ENCODE data around the gene SZT2.
"Not testable (repeated sequence)": the region's sequence is repeated elsewhere in the genome, so short reads cannot be mapped to it uniquely, and the experiment has no call there.

Gene SZT2

DNA sequence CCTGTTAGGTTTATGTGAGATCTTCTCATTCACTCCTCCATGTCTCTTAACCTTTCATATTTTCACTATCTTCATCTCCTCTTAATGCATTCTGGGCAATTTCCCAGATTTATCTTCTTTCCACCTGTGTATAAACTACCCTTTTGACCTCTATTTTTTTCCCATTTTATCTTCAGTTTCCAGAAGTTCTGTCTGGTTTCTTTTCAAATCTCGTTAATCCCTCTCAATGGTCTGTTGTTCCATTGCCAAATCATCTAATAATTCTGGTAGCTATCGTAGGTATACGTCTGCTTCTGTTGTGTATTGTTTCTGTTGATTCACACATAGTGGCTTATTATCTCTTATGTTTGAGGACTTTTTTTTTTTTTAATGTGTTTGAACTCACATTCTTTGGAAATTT is 89.7 kb downstream of the SZT2 start:
- Histone ChIP-seq H3K4me1 (ENCODE audit: control insufficient read depth, insufficient read depth, low read length) (peaks cover 5% of the 10 kb centered on the region; the same call in 1 of the 2 replicates), H3K36me3 (ENCODE audit: control insufficient read depth, insufficient read depth, low read length) (no peaks in the 10 kb centered on the region), H3K9me3 (ENCODE audit: control insufficient read depth, insufficient read depth, low read depth, low read length) (0 out of 2 replicates have a peak, but pooled peaks cover 3% of the 10 kb centered on the region), H3K9ac (ENCODE audit: low read length) (no peak overlapping the region), H3K27me3 (ENCODE audit: control insufficient read depth, insufficient read depth, low read length) (no peaks in the 10 kb centered on the region), H3K27ac (ENCODE audit: low read depth, low read length) (no peak overlapping the region), H3K4me3 (ENCODE audit: low read depth, low read length) (no peak overlapping the region)

- Histone ChIP-seq H3K27ac (ENCODE audit: low read depth, low read length) (no peak overlapping the region), H3K9ac (ENCODE audit: low read length) (no peak overlapping the region), H3K27me3 (ENCODE audit: control insufficient read depth, insufficient read depth, low read length) (no peaks in the 10 kb centered on the region), H3K9me3 (ENCODE audit: control insufficient read depth, insufficient read depth, low read depth, low read length) (0 out of 2 replicates have a peak, but pooled peaks cover 3% of the 10 kb centered on the region), H3K36me3 (ENCODE audit: control insufficient read depth, insufficient read depth, low read length) (no peaks in the 10 kb centered on the region), H3K4me3 (ENCODE audit: low read depth, low read length) (no peak overlapping the region), H3K4me1 (ENCODE audit: control insufficient read depth, insufficient read depth, low read length) (peaks cover under 1% of the 10 kb centered on the region; the same call in 1 of the 2 replicates)
Observed at GRCh38 chr1:43481491-43481890, 91.8 kb downstream of the SZT2 start.

GRCh38 chr1:43482215-43482614 is 92.5 kb downstream of the SZT2 start:
- H3K9me3 ChIP-seq (ENCODE audit: control insufficient read depth, insufficient read depth, low read depth, low read length) = 0 out of 2 replicates have a peak, but pooled peaks cover 6% of the 10 kb centered on the region
- no peak overlapping the region for H3K27ac ChIP-seq (ENCODE audit: low read depth, low read length)

GRCh38 chr1:43484367-43484766 is 94.7 kb downstream of the SZT2 start:
- Histone ChIP-seq H3K4me3 (ENCODE audit: low read depth, low read length) (no peak overlapping the region), H3K36me3 (ENCODE audit: control insufficient read depth, insufficient read depth, low read length) (no peaks in the 10 kb centered on the region), H3K9me3 (ENCODE audit: control insufficient read depth, insufficient read depth, low read depth, low read length) (peaks cover 12% of the 10 kb centered on the region; the same call in 1 of the 2 replicates), H3K4me1 (ENCODE audit: control insufficient read depth, insufficient read depth, low read length) (no peaks in the 10 kb centered on the region), H3K27me3 (ENCODE audit: control insufficient read depth, insufficient read depth, low read length) (no peaks in the 10 kb centered on the region), H3K27ac (ENCODE audit: low read depth, low read length) (no peak overlapping the region), H3K9ac (ENCODE audit: low read length) (no peak overlapping the region)

More at GRCh38 chr1:43482215-43482614, 92.5 kb downstream of the SZT2 start:
- Histone ChIP-seq H3K4me3 (ENCODE audit: low read depth, low read length) (no peak overlapping the region), H3K36me3 (ENCODE audit: control insufficient read depth, insufficient read depth, low read length) (no peaks in the 10 kb centered on the region), H3K9ac (ENCODE audit: low read length) (no peak overlapping the region), H3K27me3 (ENCODE audit: control insufficient read depth, insufficient read depth, low read length) (no peaks in the 10 kb centered on the region), H3K4me1 (ENCODE audit: control insufficient read depth, insufficient read depth, low read length) (no peaks in the 10 kb centered on the region)

DNA sequence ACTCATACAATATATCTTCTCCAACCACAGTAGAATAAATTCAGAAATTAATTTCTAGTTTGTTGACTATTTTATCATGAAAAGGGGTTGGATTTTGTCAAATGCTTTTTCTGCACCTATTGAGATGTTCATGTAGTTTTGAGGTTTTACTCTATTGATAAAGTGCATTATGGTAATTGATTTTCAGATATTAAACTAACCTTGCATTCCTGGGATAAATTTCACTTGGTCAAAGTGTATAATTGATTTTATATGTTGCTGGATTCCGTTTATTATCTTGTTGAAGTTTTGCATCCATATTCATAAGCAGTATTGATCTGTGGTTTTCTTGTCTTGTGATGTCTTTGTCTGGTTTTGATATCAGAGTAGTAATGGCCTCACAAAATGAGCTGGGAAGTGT is 98.5 kb downstream of the SZT2 start:
- no peaks in the 10 kb centered on the region for H3K27me3 ChIP-seq (ENCODE audit: control insufficient read depth, insufficient read depth, low read length)
- H3K36me3 ChIP-seq (ENCODE audit: control insufficient read depth, insufficient read depth, low read length) = no peaks in the 10 kb centered on the region
- H3K4me1 ChIP-seq (ENCODE audit: control insufficient read depth, insufficient read depth, low read length) = no peaks in the 10 kb centered on the region
- H3K9ac ChIP-seq (ENCODE audit: low read length) = no peak overlapping the region
- H3K27ac ChIP-seq (ENCODE audit: low read depth, low read length) = no peak overlapping the region
- peaks cover 29% of the 10 kb centered on the region for H3K9me3 ChIP-seq (ENCODE audit: control insufficient read depth, insufficient read depth, low read depth, low read length)
- no peak overlapping the region for H3K4me3 ChIP-seq (ENCODE audit: low read depth, low read length)

- H3K9ac ChIP-seq (ENCODE audit: low read length) = no peak overlapping the region
- no peaks in the 10 kb centered on the region for H3K27me3 ChIP-seq (ENCODE audit: control insufficient read depth, insufficient read depth, low read length)
- H3K4me1 ChIP-seq (ENCODE audit: control insufficient read depth, insufficient read depth, low read length) = 0 out of 2 replicates have a peak, but pooled peaks cover 10% of the 10 kb centered on the region
Observed at GRCh38 chr1:43491061-43491460, 101.4 kb downstream of the SZT2 start.

DNA sequence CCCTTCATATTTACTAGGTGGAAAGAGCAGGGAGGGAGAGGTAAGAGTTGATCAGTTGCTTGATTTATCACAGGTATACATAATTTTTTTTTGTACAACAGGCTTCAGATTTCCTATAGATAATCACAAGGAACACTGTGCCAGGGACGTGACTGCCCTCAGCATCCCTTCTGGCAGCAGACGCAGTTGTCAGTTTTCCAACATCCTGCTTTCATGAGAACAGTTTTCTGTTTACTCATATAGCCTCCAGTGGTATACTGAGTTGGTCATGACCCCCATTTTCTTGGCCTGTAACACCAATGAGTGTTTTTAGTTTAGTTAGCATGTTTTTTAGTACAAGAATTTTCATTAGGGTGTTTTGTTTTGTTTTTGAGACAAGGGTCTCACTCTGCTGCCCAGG is 103.1 kb downstream of the SZT2 start:
- Histone ChIP-seq H3K27me3 (ENCODE audit: control insufficient read depth, insufficient read depth, low read length) (no peaks in the 10 kb centered on the region), H3K27ac (ENCODE audit: low read depth, low read length) (no peak overlapping the region), H3K9me3 (ENCODE audit: control insufficient read depth, insufficient read depth, low read depth, low read length) (peaks cover 26% of the 10 kb centered on the region), H3K9ac (ENCODE audit: low read length) (no peak overlapping the region), H3K4me1 (ENCODE audit: control insufficient read depth, insufficient read depth, low read length) (0 out of 2 replicates have a peak, but pooled peaks cover 10% of the 10 kb centered on the region), H3K4me3 (ENCODE audit: low read depth, low read length) (no peak overlapping the region), H3K36me3 (ENCODE audit: control insufficient read depth, insufficient read depth, low read length) (no peaks in the 10 kb centered on the region)

More at GRCh38 chr1:43491061-43491460, 101.4 kb downstream of the SZT2 start:
- H3K9me3 ChIP-seq (ENCODE audit: control insufficient read depth, insufficient read depth, low read depth, low read length) = peaks cover 32% of the 10 kb centered on the region
- no peak overlapping the region for H3K27ac ChIP-seq (ENCODE audit: low read depth, low read length)
- H3K36me3 ChIP-seq (ENCODE audit: control insufficient read depth, insufficient read depth, low read length) = no peaks in the 10 kb centered on the region
- H3K4me3 ChIP-seq (ENCODE audit: low read depth, low read length) = no peak overlapping the region

DNA sequence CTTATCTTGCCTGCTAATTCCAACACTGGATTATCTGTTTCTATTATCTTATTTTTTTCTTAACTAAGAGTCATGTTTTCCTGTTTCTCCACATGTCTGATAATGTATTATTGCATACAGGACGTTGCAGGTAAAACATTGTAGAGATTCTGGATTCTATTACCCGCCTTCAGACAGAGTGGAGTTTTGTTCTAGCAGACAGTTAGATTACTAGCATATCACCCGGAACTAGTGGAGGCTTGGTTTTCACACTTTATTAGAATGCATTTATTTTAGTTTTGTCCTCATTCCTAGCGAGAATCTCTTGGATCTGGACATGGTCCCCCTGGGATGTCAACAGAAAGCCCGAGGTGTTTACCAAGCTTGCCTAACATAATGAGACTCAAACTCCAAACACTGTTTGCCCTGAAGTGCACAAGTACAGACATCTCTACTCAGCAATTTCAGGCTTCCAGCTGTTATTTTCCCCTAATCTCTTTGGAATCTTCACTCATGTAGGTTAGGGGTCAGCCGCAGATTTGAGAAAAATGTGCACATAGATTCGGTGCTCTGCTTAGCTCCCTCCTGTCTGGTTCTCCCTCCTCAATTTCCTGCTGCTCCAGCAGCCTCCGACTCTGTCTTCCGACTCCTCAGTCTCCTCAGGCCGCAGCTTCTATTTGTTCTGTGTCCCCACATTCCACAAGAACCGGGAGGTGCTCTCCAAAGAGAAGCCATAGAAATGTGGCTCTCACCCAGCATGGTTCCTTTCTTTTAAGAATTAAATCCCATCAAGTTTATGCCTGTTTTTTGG is 104.2 kb downstream of the SZT2 start:
- Histone ChIP-seq H3K36me3 (ENCODE audit: control insufficient read depth, insufficient read depth, low read length) (no peaks in the 10 kb centered on the region), H3K4me1 (ENCODE audit: control insufficient read depth, insufficient read depth, low read length) (0 out of 2 replicates have a peak, but pooled peaks cover 10% of the 10 kb centered on the region), H3K27ac (ENCODE audit: low read depth, low read length) (no peak overlapping the region), H3K27me3 (ENCODE audit: control insufficient read depth, insufficient read depth, low read length) (no peaks in the 10 kb centered on the region), H3K9me3 (ENCODE audit: control insufficient read depth, insufficient read depth, low read depth, low read length) (peaks cover 20% of the 10 kb centered on the region), H3K4me3 (ENCODE audit: low read depth, low read length) (no peak overlapping the region), H3K9ac (ENCODE audit: low read length) (no peak overlapping the region)

DNA sequence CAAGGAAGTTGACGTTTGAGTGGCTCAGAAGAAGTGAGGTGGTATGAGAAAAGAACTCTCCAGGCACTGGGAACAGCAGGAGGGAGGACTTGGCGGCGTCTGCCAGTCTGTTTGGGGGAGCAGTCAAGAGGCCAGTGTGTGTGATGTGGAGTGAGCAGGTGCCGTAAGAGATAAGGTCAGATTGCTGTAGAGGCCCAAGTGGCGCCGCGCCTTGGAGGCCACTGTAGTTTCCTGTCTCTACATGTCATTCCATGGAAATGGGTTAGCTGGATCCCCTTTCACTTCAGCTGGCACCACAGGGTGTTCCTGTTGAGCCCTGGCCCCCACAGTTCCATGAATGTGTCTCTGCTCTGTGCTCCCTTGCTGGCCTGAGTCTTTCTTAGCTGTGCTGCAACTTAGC is 105.5 kb downstream of the SZT2 start:
- no peaks in the 10 kb centered on the region for H3K27me3 ChIP-seq (ENCODE audit: control insufficient read depth, insufficient read depth, low read length)
- H3K4me3 ChIP-seq (ENCODE audit: low read depth, low read length) = no peak overlapping the region
- H3K9ac ChIP-seq (ENCODE audit: low read length) = no peak overlapping the region
- peaks cover 20% of the 10 kb centered on the region for H3K9me3 ChIP-seq (ENCODE audit: control insufficient read depth, insufficient read depth, low read depth, low read length)
- no peak overlapping the region for H3K27ac ChIP-seq (ENCODE audit: low read depth, low read length)
- no peaks in the 10 kb centered on the region for H3K36me3 ChIP-seq (ENCODE audit: control insufficient read depth, insufficient read depth, low read length)
- H3K4me1 ChIP-seq (ENCODE audit: control insufficient read depth, insufficient read depth, low read length) = 0 out of 2 replicates have a peak, but pooled peaks cover 10% of the 10 kb centered on the region

GRCh38 chr1:43499898-43500297 is 110.2 kb downstream of the SZT2 start:
- Histone ChIP-seq H3K27ac (ENCODE audit: low read depth, low read length) (no peak overlapping the region), H3K9me3 (ENCODE audit: control insufficient read depth, insufficient read depth, low read depth, low read length) (peaks cover 5% of the 10 kb centered on the region; the same call in 1 of the 2 replicates), H3K9ac (ENCODE audit: low read length) (no peak overlapping the region), H3K27me3 (ENCODE audit: control insufficient read depth, insufficient read depth, low read length) (no peaks in the 10 kb centered on the region), H3K4me3 (ENCODE audit: low read depth, low read length) (no peak overlapping the region), H3K36me3 (ENCODE audit: control insufficient read depth, insufficient read depth, low read length) (no peaks in the 10 kb centered on the region), H3K4me1 (ENCODE audit: control insufficient read depth, insufficient read depth, low read length) (no peaks in the 10 kb centered on the region)

- H3K27ac ChIP-seq (ENCODE audit: low read depth, low read length); H3K4me3 ChIP-seq (ENCODE audit: low read depth, low read length); H3K9ac ChIP-seq (ENCODE audit: low read length); H3K4me1 ChIP-seq (ENCODE audit: control insufficient read depth, insufficient read depth, low read length); H3K27me3 ChIP-seq (ENCODE audit: control insufficient read depth, insufficient read depth, low read length); H3K9me3 ChIP-seq (ENCODE audit: control insufficient read depth, insufficient read depth, low read depth, low read length); H3K36me3 ChIP-seq (ENCODE audit: control insufficient read depth, insufficient read depth, low read length): not testable (repeated sequence)
Observed at GRCh38 chr1:43501806-43502205, 112.1 kb downstream of the SZT2 start.

Measured in HUES6 (cell line).